ENCODE results near the gene ZNF519. TPM values are rescaled to one million over a fixed set of nuclear protein-coding genes. Genes with fewer than 3 reads are reported as not detected.

Gene ZNF519
- total RNA-seq, 4 donors from 2014 or later = 2.6 to 9.0 (median 4.8) TPM

DNA sequence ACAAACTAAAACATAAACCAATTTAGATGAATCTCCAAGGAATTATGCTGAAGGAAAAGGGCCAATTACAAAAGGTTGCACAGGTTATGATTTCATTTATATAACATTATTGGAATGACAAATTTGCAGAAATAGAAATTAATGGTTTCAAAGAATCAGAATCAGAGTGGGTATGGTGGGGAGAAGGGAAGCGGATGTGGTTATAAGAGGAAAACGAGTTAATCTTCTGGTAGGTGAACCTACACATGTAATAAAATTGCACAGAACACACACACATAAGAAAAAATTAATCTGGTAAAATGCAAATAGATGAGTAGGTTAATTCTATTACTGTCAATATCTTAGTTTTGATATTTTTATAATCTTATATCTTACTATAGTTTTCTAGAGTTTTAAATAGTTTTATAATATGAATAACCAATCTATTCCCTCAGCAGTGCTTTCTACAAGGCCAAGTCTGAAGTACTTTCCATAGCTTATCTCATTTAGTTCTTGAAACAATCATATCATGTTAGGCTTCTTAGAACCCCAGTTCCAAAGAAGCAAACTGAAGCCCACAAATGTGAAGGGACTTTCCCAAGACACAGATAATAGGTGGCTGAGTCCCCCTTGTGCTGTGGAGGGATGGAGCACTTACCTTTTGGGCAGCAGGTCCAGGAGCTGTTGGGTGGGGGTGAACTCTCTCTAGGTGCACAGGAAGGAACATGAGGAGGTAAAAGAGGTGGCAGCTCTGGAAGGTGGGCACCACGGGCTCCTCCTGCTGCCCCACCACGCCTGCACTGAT, 31.5 kb downstream of the ZNF519 start:
- no peak for TF ChIP-seq CTCF (IDR thresholded peaks at IDR 0.05)

DNA sequence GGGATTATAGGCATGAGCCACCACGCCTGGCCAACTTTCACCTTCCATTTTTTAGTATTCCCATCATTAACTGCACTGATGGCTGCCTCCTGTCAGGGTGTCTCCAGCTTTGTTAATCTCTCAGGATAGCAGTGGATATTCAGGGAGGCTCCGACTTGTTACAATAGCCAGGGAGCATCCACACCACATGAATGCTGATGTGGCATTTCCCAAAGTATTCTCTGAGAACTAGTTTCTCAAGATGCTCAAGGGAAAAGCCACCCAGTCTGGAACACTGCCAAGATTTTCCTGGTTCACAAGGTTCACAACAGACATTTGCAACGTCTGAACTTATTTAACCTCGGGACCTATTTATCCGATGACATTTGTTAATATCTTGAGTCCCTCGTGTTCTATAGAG, 33.8 kb downstream of the ZNF519 start:
- ATAC-seq (ENCODE audit: low FRiP score) = no peak
- no peak for TF ChIP-seq CTCF (IDR thresholded peaks at IDR 0.05)
- DNase-seq (ENCODE audit: low spot score) = no peak

More for the DNA sequence above, 31.5 kb downstream of the ZNF519 start:
- ATAC-seq (ENCODE audit: low FRiP score) (no peak), DNase-seq (ENCODE audit: low spot score) (no peak)

- no peak for ATAC-seq (ENCODE audit: low FRiP score)
- no peak for TF ChIP-seq CTCF (IDR thresholded peaks at IDR 0.05)
- DNase-seq (ENCODE audit: low spot score) = no peak
These were observed 34.5 kb downstream of the ZNF519 start for GRCh38 chr18:14097761-14098160.

GRCh38 chr18:14093307-14093915, 38.8 kb downstream of the ZNF519 start:
- no peak for TF ChIP-seq CTCF (IDR thresholded peaks at IDR 0.05)
- ATAC-seq (ENCODE audit: low FRiP score) = no peak
- DNase-seq (ENCODE audit: low spot score) = no peak

DNA sequence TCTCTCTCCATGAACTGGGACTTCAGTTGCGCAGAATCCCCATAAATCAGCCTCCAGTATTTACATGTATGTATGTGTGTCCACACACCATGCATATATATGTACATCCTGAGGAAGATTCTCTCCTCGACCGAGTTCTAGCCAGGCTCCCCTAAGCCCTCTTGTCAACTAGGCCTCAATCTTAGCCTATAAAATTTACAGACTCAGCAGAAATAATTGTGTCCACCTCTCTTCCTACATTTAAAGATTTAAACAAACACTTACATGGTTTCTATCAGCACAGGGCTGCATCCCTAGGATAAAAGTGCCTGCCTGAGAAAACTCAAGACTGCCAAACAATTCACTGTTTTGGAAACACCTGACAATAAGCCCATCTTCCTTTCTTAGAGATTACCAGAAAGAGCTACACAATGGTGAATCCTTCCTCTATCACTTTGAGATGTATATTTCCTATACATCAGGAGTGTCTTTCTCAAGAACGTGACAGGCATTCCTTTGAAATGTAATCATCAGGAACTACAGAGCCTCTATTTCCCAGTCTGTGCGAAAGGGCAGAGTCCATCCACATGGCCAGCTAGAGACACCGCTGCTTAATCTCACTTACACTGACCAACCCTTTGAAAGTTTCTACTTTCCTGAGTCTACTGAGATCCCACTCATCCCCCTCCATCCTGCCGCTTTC, 39.5 kb downstream of the ZNF519 start:
- ATAC-seq (ENCODE audit: low FRiP score) (no peak), DNase-seq (ENCODE audit: low spot score) (no peak)
- TF ChIP-seq CTCF (IDR thresholded peaks at IDR 0.05) = no peak

- no peak for TF ChIP-seq CTCF (IDR thresholded peaks at IDR 0.05)
- no peak for DNase-seq (ENCODE audit: low spot score)
- ATAC-seq (ENCODE audit: low FRiP score) = no peak
These were observed 42.5 kb downstream of the ZNF519 start for GRCh38 chr18:14089781-14090180.

All from omental fat pad (tissue), 4 donors.